Measurements from ENCODE around the gene TLR8. TPM values are rescaled to one million over a fixed set of nuclear protein-coding genes. Genes with fewer than 3 reads are reported as not detected.

TLR8 gene
- not detected in 3 replicates for total RNA-seq (2021)
- not detected for Bru-seq, nascent RNA
- long read RNA-seq, experiment 1, result 0 reads
- long read RNA-seq, experiment 2, result 0 reads
- long read RNA-seq, experiment 3, result 0 reads

- POLR2A ChIA-PET, result no interaction called here
- CTCF ChIA-PET, result no interaction called here
- Mint-ChIP-seq H3K9me3 (no peaks in the 10 kb centered on the region), H3K27ac (no peak within 1 kb of the TSS), H3K27me3 (ENCODE audit: low read depth) (no peaks in the 10 kb centered on the region; the same call in 1 of the 2 replicates), H3K36me3 (no peaks in the 10 kb centered on the region), H3K4me1 (peaks cover 5% of the 10 kb centered on the region; the same call in 1 of the 2 replicates), H3K4me3 (no peak within 1 kb of the TSS)
- DNase-seq (ENCODE audit: low spot score), result no peak
- TF ChIP-seq, protein P1, sequence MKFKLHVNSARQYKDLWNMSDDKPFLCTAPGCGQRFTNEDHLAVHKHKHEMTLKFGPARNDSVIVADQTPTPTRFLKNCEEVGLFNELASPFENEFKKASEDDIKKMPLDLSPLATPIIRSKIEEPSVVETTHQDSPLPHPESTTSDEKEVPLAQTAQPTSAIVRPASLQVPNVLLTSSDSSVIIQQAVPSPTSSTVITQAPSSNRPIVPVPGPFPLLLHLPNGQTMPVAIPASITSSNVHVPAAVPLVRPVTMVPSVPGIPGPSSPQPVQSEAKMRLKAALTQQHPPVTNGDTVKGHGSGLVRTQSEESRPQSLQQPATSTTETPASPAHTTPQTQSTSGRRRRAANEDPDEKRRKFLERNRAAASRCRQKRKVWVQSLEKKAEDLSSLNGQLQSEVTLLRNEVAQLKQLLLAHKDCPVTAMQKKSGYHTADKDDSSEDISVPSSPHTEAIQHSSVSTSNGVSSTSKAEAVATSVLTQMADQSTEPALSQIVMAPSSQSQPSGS (CRISPR knock-in tag; IDR thresholded peaks at IDR 0.05; ENCODE audit: borderline replicate concordance, low read depth), result no peak
- TF ChIP-seq ZBTB21 (CRISPR knock-in tag; IDR thresholded peaks at IDR 0.05; ENCODE audit: borderline replicate concordance) (no peak), ZNF138 (CRISPR knock-in tag; conservative IDR thresholded peaks at IDR 0.05) (no peak), FOXJ3 (CRISPR knock-in tag; IDR thresholded peaks at IDR 0.05; ENCODE audit: borderline replicate concordance) (no peak), NFE2L1 (CRISPR knock-in tag; IDR thresholded peaks at IDR 0.05) (no peak), ZNF232 (CRISPR knock-in tag; IDR thresholded peaks at IDR 0.05) (no peak), ZNF263 (CRISPR knock-in tag; IDR thresholded peaks at IDR 0.05; ENCODE audit: low read depth) (no peak), NFYB (CRISPR knock-in tag; conservative IDR thresholded peaks at IDR 0.05; ENCODE audit: low read depth) (no peak), TP53 (CRISPR knock-in tag; IDR thresholded peaks at IDR 0.05) (no peak), STAT6 (CRISPR knock-in tag; conservative IDR thresholded peaks at IDR 0.05; ENCODE audit: low read depth) (no peak), NR1H2 (CRISPR knock-in tag; IDR thresholded peaks at IDR 0.05) (no peak), CTCF (IDR thresholded peaks at IDR 0.05) (no peak), ZNF317 (CRISPR knock-in tag; IDR thresholded peaks at IDR 0.05; ENCODE audit: borderline replicate concordance, low read depth) (no peak), EMX1 (CRISPR knock-in tag; IDR thresholded peaks at IDR 0.05) (no peak)
- TF ChIP-seq, protein P2, sequence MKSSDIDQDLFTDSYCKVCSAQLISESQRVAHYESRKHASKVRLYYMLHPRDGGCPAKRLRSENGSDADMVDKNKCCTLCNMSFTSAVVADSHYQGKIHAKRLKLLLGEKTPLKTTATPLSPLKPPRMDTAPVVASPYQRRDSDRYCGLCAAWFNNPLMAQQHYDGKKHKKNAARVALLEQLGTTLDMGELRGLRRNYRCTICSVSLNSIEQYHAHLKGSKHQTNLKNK (CRISPR knock-in tag; IDR thresholded peaks at IDR 0.05), result no peak
- TF ChIP-seq, protein P3, sequence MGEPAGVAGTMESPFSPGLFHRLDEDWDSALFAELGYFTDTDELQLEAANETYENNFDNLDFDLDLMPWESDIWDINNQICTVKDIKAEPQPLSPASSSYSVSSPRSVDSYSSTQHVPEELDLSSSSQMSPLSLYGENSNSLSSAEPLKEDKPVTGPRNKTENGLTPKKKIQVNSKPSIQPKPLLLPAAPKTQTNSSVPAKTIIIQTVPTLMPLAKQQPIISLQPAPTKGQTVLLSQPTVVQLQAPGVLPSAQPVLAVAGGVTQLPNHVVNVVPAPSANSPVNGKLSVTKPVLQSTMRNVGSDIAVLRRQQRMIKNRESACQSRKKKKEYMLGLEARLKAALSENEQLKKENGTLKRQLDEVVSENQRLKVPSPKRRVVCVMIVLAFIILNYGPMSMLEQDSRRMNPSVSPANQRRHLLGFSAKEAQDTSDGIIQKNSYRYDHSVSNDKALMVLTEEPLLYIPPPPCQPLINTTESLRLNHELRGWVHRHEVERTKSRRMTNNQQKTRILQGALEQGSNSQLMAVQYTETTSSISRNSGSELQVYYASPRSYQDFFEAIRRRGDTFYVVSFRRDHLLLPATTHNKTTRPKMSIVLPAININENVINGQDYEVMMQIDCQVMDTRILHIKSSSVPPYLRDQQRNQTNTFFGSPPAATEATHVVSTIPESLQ (CRISPR knock-in tag; IDR thresholded peaks at IDR 0.05), result no peak
- no peak for ATAC-seq
Observed at GRCh38 chrX:12906046-12906761, at the start of gene TLR8. Gene TLR8 (plus strand): TSS chrX:12906620. CDS start chrX:12906707, 87 bp downstream.

DNA sequence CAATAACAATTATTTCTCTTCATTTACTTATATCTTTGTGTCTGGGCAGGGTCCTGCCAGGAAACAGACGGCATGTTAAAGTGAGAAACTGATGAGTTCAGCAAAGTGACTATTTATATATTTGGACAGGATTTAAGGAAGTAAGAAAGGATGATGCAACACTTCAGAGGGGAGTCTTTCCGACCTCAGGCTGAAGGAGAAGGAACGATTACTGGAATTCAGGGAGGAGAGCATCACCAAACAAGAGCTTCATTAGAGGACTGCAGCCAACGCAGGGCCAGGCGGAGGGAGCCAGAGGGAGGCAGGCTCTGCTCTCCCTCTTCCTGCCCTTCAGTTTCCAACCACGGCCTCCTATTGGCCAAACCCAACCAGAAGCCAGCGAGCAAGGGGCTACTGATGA lies 41.1 kb upstream of the TLR8 start:
- Mint-ChIP-seq H3K9me3 (peaks cover 19% of the 10 kb centered on the region), H3K4me1 (peaks cover 16% of the 10 kb centered on the region), H3K27me3 (ENCODE audit: low read depth) (peaks cover 11% of the 10 kb centered on the region), H3K4me3 (no peak overlapping the region), H3K27ac (no peak overlapping the region), H3K36me3 (peaks cover 6% of the 10 kb centered on the region; the same call in 1 of the 2 replicates)
- CTCF ChIA-PET, result no interaction called here
- POLR2A ChIA-PET, result no interaction called here
- no peak for ATAC-seq
- no peak for DNase-seq (ENCODE audit: low spot score)
- no peak for TF ChIP-seq RELA (CRISPR knock-in tag; IDR thresholded peaks at IDR 0.05; ENCODE audit: borderline replicate concordance)
- no peak for TF ChIP-seq NFE2L1 (CRISPR knock-in tag; IDR thresholded peaks at IDR 0.05)
- no peak for TF ChIP-seq NR1H2 (CRISPR knock-in tag; IDR thresholded peaks at IDR 0.05)
- TF ChIP-seq ATF1 (CRISPR knock-in tag; IDR thresholded peaks at IDR 0.05), result no peak
- TF ChIP-seq, protein P4, sequence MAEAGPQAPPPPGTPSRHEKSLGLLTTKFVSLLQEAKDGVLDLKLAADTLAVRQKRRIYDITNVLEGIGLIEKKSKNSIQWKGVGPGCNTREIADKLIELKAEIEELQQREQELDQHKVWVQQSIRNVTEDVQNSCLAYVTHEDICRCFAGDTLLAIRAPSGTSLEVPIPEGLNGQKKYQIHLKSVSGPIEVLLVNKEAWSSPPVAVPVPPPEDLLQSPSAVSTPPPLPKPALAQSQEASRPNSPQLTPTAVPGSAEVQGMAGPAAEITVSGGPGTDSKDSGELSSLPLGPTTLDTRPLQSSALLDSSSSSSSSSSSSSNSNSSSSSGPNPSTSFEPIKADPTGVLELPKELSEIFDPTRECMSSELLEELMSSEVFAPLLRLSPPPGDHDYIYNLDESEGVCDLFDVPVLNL (CRISPR knock-in tag; IDR thresholded peaks at IDR 0.05; ENCODE audit: borderline replicate concordance, low read depth), result no peak
- TF ChIP-seq CREM (CRISPR knock-in tag; IDR thresholded peaks at IDR 0.05), result no peak
- no peak for TF ChIP-seq ZNF671 (CRISPR knock-in tag; IDR thresholded peaks at IDR 0.05)
- TF ChIP-seq CBFB (CRISPR knock-in tag; IDR thresholded peaks at IDR 0.05; ENCODE audit: low read depth), result no peak
- no peak for TF ChIP-seq SMAD4 (CRISPR knock-in tag; IDR thresholded peaks at IDR 0.05)
- no peak for TF ChIP-seq OVOL2 (CRISPR knock-in tag; IDR thresholded peaks at IDR 0.05; ENCODE audit: borderline replicate concordance)
- no peak for TF ChIP-seq GTF2I (CRISPR knock-in tag; conservative IDR thresholded peaks at IDR 0.05)

Data from WTC11 (cell line).